Measurements from ENCODE around the gene TACR1. TPM values are rescaled to one million over a fixed set of nuclear protein-coding genes. Genes with fewer than 3 reads are reported as not detected.
"Not testable (repeated sequence)": the region's sequence is repeated elsewhere in the genome, so short reads cannot be mapped to it uniquely, and the experiment has no call there.

The TACR1 gene, protein sequence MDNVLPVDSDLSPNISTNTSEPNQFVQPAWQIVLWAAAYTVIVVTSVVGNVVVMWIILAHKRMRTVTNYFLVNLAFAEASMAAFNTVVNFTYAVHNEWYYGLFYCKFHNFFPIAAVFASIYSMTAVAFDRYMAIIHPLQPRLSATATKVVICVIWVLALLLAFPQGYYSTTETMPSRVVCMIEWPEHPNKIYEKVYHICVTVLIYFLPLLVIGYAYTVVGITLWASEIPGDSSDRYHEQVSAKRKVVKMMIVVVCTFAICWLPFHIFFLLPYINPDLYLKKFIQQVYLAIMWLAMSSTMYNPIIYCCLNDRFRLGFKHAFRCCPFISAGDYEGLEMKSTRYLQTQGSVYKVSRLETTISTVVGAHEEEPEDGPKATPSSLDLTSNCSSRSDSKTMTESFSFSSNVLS
- not detected in 2 replicates for total RNA-seq (2014; rRNA removed)
- percentile 2 among the genes with signal in this experiment for Bru-seq, nascent RNA
- percentile 0 among the genes with signal in this experiment for BruChase-seq, experiment 1, labeled RNA remaining after a 6-hour chase
- percentile 2 among the genes with signal in this experiment for BruChase-seq, experiment 2, labeled RNA remaining after a 2-hour chase
- long read RNA-seq: 0 reads

DNA sequence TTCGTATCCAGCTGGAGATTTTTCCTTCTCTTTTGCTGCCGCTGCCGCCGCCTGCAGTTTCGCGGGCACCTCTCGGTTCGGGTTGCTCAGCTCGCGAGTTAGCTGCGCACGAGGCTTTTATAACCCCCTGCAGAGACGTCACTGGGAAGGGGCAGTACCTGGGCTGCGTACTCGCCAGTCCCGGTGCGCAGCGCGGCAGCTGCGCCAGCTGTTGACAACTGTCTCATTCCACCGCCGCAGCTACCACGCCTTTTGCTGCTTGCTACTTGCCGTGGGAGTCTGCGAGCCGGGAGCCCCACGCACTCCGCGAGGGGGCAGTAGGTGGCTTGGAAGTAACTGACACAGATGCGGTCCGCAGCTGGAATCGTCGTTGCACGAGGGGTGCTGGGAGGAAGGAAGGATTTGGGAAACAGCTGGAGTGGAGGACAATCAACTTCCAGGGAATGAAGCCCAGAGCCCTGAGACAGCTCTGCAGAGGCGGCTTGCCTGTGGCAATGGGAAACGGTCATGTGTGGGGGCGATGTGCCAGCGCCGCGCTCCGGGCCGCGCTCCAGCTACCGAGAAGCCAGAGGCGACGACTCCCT is at the start of gene TACR1:
TACR1 (minus strand) TSS at position 93 of the 584 bp plus-strand sequence. CDS start 586 bp downstream, outside the sequence.
- H3K36me3 ChIP-seq (ENCODE audit: low read depth, low read length): no peaks in the 10 kb centered on the region
- no peak within 1 kb of the TSS for H3K27ac ChIP-seq (ENCODE audit: low read length)
- no peak for TF ChIP-seq EZH2 (IDR thresholded peaks at IDR 0.05; ENCODE audit: low read length, unreplicated experiment)
- TF ChIP-seq, protein P1, sequence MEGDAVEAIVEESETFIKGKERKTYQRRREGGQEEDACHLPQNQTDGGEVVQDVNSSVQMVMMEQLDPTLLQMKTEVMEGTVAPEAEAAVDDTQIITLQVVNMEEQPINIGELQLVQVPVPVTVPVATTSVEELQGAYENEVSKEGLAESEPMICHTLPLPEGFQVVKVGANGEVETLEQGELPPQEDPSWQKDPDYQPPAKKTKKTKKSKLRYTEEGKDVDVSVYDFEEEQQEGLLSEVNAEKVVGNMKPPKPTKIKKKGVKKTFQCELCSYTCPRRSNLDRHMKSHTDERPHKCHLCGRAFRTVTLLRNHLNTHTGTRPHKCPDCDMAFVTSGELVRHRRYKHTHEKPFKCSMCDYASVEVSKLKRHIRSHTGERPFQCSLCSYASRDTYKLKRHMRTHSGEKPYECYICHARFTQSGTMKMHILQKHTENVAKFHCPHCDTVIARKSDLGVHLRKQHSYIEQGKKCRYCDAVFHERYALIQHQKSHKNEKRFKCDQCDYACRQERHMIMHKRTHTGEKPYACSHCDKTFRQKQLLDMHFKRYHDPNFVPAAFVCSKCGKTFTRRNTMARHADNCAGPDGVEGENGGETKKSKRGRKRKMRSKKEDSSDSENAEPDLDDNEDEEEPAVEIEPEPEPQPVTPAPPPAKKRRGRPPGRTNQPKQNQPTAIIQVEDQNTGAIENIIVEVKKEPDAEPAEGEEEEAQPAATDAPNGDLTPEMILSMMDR (conservative IDR thresholded peaks at IDR 0.05; ENCODE audit: low read depth, low read length): peak; percentile 74
- peaks cover 13% of the 10 kb centered on the region for H3K4me1 ChIP-seq (ENCODE audit: insufficient read depth, low read length)
- ChIA-PET POLR2A (ENCODE audit: unreplicated experiment) (interaction anchor here (0.7 kb wide), 1 partner anchor 436 kb away, joined by 4 read pairs; no protein-coding TSS in a partner anchor), CTCF (interaction anchor here (0.6 to 0.8 kb wide), 2 partner anchors 42 to 206 kb away, joined by 3 to 5 read pairs; no protein-coding TSS in a partner anchor)
- H3K4me2 ChIP-seq (ENCODE audit: low read length): peak within 1 kb of the TSS; percentile 85
- no TSS peak for BruUV-seq (replicated peaks)
- H3K9me2 ChIP-seq (replicated peaks; ENCODE audit: low read length): no peaks in the 10 kb centered on the region
- no peaks in the 10 kb centered on the region for H3F3A ChIP-seq (ENCODE audit: low read length, unreplicated experiment)
- intact Hi-C loops (cut with micrococcal nuclease): loop anchor here (1.0 to 5.0 kb wide), 2 partner anchors 42 to 205 kb away; no protein-coding TSS in a partner anchor
- H3K4me3 ChIP-seq (ENCODE audit: low read length): peak within 1 kb of the TSS; percentile 56
- H2AFZ ChIP-seq (ENCODE audit: low read length): peak within 1 kb of the TSS; percentile 56
- H3K9ac ChIP-seq (ENCODE audit: low read length): no peak within 1 kb of the TSS
- ATAC-seq (peak; percentile 81), DNase-seq (peak; percentile 53)
- H3K79me2 ChIP-seq (ENCODE audit: low read length): no peaks in the 10 kb centered on the region
- no peaks in the 10 kb centered on the region for H3K9me3 ChIP-seq (ENCODE audit: low read length)
- H3K27me3 ChIP-seq (ENCODE audit: low read length): peaks cover 84% of the 10 kb centered on the region
- no peaks in the 10 kb centered on the region for H4K20me1 ChIP-seq (ENCODE audit: low read length)

DNA sequence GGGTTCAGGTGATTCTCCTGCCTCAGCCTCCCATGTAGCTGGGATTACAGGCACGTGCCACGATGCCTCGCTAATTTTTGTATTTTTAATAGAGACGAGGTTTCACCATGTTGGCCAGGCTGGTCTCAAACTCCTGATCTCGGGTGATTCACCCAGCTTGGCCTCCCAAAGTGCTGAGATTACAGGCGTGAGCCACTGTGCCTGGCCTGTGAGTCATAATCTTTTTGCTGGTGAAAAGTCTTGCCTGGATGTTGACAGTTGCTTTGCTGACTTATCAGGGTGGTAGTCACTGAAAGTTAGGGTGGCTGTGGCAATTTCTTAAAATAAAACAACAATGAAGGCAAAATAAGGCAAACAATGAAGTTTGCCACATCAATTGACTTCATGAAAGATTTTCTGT is 49.3 kb upstream of the TACR1 start:
- H3F3A ChIP-seq (ENCODE audit: low read length, unreplicated experiment); H3K27me3 ChIP-seq (ENCODE audit: low read length); ATAC-seq; H3K4me3 ChIP-seq (ENCODE audit: low read length); H4K20me1 ChIP-seq (ENCODE audit: low read length); H3K9ac ChIP-seq (ENCODE audit: low read length); H3K9me2 ChIP-seq (replicated peaks; ENCODE audit: low read length); H3K79me2 ChIP-seq (ENCODE audit: low read length); intact Hi-C loops (cut with micrococcal nuclease); H2AFZ ChIP-seq (ENCODE audit: low read length); BruUV-seq (replicated peaks); H3K9me3 ChIP-seq (ENCODE audit: low read length); POLR2A ChIA-PET (ENCODE audit: unreplicated experiment); H3K4me1 ChIP-seq (ENCODE audit: insufficient read depth, low read length); H3K27ac ChIP-seq (ENCODE audit: low read length); H3K36me3 ChIP-seq (ENCODE audit: low read depth, low read length); H3K4me2 ChIP-seq (ENCODE audit: low read length); CTCF ChIA-PET: not testable (repeated sequence)
- DNase-seq: peak; percentile 50

DNA sequence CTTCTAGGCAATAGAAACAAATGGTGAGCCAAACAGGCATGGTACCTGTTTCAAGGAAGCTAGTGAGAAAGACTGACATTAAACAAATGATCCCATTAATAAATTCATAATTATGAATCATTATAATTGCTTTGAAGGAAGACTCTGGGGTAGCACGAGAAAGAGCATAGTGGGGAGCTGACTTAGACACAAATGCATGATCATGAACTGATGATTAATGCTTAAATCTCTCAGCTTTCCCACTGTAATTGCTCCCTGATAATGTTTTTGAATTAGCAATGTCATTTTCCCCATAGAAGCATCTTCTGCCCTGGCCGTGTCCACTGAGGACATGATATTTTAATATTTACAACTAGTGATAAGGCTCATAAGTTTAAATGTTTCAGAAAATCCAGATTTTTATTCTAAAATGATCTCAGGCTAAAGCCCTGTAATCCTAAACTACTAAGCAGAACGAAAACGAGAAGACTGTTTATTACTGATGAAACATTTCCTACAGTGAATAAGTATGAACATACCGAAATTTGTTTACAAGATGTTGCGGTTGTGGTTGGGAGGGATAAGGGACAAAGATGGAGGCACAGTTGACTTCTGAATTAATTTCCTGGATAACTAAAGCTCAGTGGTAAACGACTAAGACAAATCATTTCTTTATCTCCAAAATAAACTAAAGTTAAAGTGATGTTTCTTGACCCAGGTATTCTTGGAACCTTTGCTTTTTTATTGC is 47.3 kb upstream of the TACR1 start:
- Histone ChIP-seq H3K9me2 (replicated peaks; ENCODE audit: low read length) (no peaks in the 10 kb centered on the region), H3F3A (ENCODE audit: low read length, unreplicated experiment) (no peaks in the 10 kb centered on the region), H3K36me3 (ENCODE audit: low read depth, low read length) (no peaks in the 10 kb centered on the region), H3K79me2 (ENCODE audit: low read length) (no peaks in the 10 kb centered on the region), H3K4me1 (ENCODE audit: insufficient read depth, low read length) (no peaks in the 10 kb centered on the region), H3K9ac (ENCODE audit: low read length) (no peak overlapping the region), H3K27me3 (ENCODE audit: low read length) (no peaks in the 10 kb centered on the region), H2AFZ (ENCODE audit: low read length) (no peak overlapping the region), H3K4me3 (ENCODE audit: low read length) (no peak overlapping the region), H3K27ac (ENCODE audit: low read length) (no peak overlapping the region), H4K20me1 (ENCODE audit: low read length) (no peaks in the 10 kb centered on the region), H3K4me2 (ENCODE audit: low read length) (no peak overlapping the region), H3K9me3 (ENCODE audit: low read length) (no peaks in the 10 kb centered on the region)
- CTCF ChIA-PET: no interaction called here
- intact Hi-C loops (cut with micrococcal nuclease): no loop called here
- TF ChIP-seq, protein P1 (conservative IDR thresholded peaks at IDR 0.05; ENCODE audit: low read depth, low read length): no peak
- TF ChIP-seq EZH2 (IDR thresholded peaks at IDR 0.05; ENCODE audit: low read length, unreplicated experiment) (no peak), EZH2phosphoT487 (IDR thresholded peaks at IDR 0.05; ENCODE audit: borderline replicate concordance, low read length) (no peak)
- POLR2A ChIA-PET (ENCODE audit: unreplicated experiment): no interaction called here
- no peak for ATAC-seq
- no peak for DNase-seq
- BruUV-seq (replicated peaks): no TSS peak
